Measurements from ENCODE around the gene TMEM175. TPM values are rescaled to one million over a fixed set of nuclear protein-coding genes. Genes with fewer than 3 reads are reported as not detected.

The TMEM175 gene
- total RNA-seq, 1 donor from 2014 or later, result 21.4 TPM

- Mint-ChIP-seq H3K36me3 (no peaks in the 10 kb centered on the region), H3K27me3 (peaks cover 14% of the 10 kb centered on the region), H3K9me3 (no peaks in the 10 kb centered on the region), H3K4me1 (ENCODE audit: unreplicated experiment) (peaks cover 11% of the 10 kb centered on the region), H3K27ac (no peak overlapping the region), H3K4me3 (no peak overlapping the region)
- no peak for DNase-seq (ENCODE audit: extremely low spot score, unreplicated experiment)
- no peak for TF ChIP-seq CTCF (conservative IDR thresholded peaks at IDR 0.05)
These were observed 16.7 kb downstream of the TMEM175 start for GRCh38 chr4:948936-949300.

GRCh38 chr4:949656-950055, 17.4 kb downstream of the TMEM175 start:
- Mint-ChIP-seq H3K9me3 (no peaks in the 10 kb centered on the region), H3K27me3 (peaks cover 13% of the 10 kb centered on the region), H3K36me3 (no peaks in the 10 kb centered on the region), H3K4me3 (no peak overlapping the region), H3K27ac (no peak overlapping the region), H3K4me1 (ENCODE audit: unreplicated experiment) (peaks cover 11% of the 10 kb centered on the region)
- DNase-seq (ENCODE audit: extremely low spot score, unreplicated experiment), result no peak
- TF ChIP-seq CTCF (conservative IDR thresholded peaks at IDR 0.05), result no peak

DNA sequence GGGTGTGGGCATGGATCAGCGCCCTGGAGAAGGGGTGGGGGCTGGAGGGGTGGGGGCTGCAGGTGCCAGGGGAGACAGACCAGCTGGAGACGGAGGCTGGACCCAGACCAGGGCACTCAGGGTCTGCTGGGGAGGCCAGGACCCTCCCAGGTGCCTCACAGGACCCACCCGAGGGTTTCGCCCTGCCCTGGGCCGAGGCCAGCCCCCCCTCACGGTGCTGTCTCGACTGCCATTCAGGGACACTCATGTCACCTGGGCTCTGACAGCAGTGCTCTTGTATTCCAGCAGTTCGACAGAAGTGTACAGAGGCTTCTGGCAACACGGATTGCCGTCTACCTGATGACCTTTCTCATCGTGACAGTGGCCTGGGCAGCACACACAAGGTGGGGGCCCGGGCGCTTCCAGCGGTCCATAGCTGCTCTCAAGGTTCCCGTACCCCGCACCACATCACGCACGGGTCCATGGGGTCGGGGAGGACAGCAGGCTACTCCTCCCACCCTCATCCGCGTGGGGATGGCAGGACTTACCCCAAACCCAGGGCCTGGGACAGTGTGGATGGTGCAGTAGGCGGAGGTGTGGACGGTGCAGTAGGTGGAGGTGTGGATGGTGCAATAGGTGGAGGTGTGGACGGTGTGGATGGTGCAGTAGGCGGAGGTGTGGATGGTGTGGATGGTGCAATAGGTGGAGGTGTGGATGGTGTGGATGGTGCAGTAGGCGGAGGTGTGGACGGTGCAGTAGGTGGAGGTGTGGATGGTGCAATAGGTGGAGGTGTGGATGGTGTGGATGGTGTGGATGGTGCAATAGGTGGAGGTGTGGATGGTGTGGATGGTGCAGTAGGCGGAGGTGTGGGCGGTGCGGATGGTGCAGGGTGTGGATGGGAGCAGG, 18.1 kb downstream of the TMEM175 start:
- Mint-ChIP-seq H3K9me3 (no peaks in the 10 kb centered on the region), H3K4me1 (ENCODE audit: unreplicated experiment) (peaks cover 7% of the 10 kb centered on the region), H3K4me3 (no peak overlapping the region), H3K36me3 (no peaks in the 10 kb centered on the region), H3K27ac (no peak overlapping the region), H3K27me3 (peaks cover 6% of the 10 kb centered on the region)
- DNase-seq (ENCODE audit: extremely low spot score, unreplicated experiment), result no peak
- TF ChIP-seq CTCF (conservative IDR thresholded peaks at IDR 0.05), result no peak

- peak; percentile 54 for DNase-seq (ENCODE audit: extremely low spot score, unreplicated experiment)
- no peak for TF ChIP-seq CTCF (conservative IDR thresholded peaks at IDR 0.05)
- no peaks in the 10 kb centered on the region for H3K4me1 Mint-ChIP-seq (ENCODE audit: unreplicated experiment)
- no peaks in the 10 kb centered on the region for H3K36me3 Mint-ChIP-seq
- H3K27me3 Mint-ChIP-seq, result no peaks in the 10 kb centered on the region
- H3K27ac Mint-ChIP-seq, result no peak overlapping the region
- H3K4me3 Mint-ChIP-seq, result no peak overlapping the region
- no peaks in the 10 kb centered on the region for H3K9me3 Mint-ChIP-seq
These were observed 18.9 kb downstream of the TMEM175 start for GRCh38 chr4:951186-951585.

DNA sequence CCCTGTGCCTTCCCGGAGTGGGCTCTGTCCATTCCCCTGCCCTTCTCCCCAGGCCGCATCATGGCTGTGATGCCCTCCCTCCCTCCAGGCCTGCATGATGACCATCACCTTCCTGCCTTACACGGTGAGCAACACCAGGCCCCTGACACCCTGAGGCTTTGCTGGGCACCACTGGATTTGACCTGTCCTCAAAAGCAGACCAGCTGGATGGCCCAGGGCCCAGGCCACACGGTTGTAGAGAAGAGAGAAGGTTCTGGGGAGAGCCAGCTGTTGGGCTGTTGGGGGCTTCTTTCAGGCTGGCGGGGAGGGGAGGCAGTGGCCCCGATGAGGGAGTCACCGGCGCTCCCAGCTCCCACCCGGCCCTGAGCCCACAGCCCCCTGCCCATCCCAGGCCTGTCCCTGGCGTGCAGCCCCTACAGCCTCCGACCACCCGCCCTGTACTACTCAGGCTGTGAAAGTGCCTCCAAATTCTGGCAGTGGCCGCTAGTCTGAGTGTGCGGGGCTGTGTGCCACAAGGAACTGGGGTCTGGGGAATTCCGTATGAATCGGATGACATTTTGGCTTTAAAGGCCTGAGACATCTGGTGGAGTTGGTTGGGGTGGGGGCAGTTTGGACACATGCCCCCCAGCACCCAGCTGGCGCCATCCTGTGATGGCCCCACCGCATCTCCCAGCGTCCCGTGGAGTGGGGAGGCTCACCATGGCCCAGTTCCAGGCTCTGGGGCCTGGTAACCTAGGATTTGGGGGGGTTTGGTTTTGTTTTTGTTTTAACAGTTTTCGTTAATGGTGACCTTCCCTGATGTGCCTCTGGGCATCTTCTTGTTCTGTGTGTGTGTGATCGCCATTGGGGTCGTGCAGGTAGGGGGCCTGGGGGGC, 19.6 kb downstream of the TMEM175 start:
- TF ChIP-seq CTCF (conservative IDR thresholded peaks at IDR 0.05), result no peak
- no peaks in the 10 kb centered on the region for H3K4me1 Mint-ChIP-seq (ENCODE audit: unreplicated experiment)
- no peaks in the 10 kb centered on the region for H3K27me3 Mint-ChIP-seq
- peak; percentile 64 for DNase-seq (ENCODE audit: extremely low spot score, unreplicated experiment)
- H3K4me3 Mint-ChIP-seq, result no peak overlapping the region
- H3K9me3 Mint-ChIP-seq, result no peaks in the 10 kb centered on the region
- no peak overlapping the region for H3K27ac Mint-ChIP-seq
- H3K36me3 Mint-ChIP-seq, result no peaks in the 10 kb centered on the region

Measured in type B pancreatic cell (in vitro differentiated cells).